ENCODE measurements around the gene CSH2. TPM values are rescaled to one million over a fixed set of nuclear protein-coding genes. Genes with fewer than 3 reads are reported as not detected.

CSH2 gene
- total and polyA plus RNA-seq, 2 of the 13 experiments (the other 11 are each of a cell fraction or from before 2014, with no cell fraction given): not detected

GRCh38 chr17:63827002-63827800 is 46.3 kb downstream of the CSH2 start, which contains the start of the genes FTSJ3 and PSMC5 (continued):
- TF ChIP-seq, protein P1, sequence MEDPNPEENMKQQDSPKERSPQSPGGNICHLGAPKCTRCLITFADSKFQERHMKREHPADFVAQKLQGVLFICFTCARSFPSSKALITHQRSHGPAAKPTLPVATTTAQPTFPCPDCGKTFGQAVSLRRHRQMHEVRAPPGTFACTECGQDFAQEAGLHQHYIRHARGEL (CRISPR knock-in tag; IDR thresholded peaks at IDR 0.05): peak; percentile 85; the same call in 1 of the 2 replicates
- TF ChIP-seq TFDP2 (CRISPR knock-in tag; IDR thresholded peaks at IDR 0.05): peak; percentile 13; the same call in 1 of the 2 replicates
- TF ChIP-seq, protein P2, sequence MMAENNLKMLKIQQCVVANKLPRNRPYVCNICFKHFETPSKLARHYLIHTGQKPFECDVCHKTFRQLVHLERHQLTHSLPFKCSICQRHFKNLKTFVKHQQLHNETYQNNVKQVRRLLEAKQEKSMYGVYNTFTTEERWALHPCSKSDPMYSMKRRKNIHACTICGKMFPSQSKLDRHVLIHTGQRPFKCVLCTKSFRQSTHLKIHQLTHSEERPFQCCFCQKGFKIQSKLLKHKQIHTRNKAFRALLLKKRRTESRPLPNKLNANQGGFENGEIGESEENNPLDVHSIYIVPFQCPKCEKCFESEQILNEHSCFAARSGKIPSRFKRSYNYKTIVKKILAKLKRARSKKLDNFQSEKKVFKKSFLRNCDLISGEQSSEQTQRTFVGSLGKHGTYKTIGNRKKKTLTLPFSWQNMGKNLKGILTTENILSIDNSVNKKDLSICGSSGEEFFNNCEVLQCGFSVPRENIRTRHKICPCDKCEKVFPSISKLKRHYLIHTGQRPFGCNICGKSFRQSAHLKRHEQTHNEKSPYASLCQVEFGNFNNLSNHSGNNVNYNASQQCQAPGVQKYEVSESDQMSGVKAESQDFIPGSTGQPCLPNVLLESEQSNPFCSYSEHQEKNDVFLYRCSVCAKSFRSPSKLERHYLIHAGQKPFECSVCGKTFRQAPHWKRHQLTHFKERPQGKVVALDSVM (CRISPR knock-in tag; IDR thresholded peaks at IDR 0.05): no peak
- TF ChIP-seq NR2F1 (CRISPR knock-in tag; IDR thresholded peaks at IDR 0.05): peak; percentile 18 to 55; a peak in 2 of 4 replicates
- TF ChIP-seq RXRB (CRISPR knock-in tag; IDR thresholded peaks at IDR 0.05; ENCODE audit: borderline replicate concordance): peak; percentile 8
- TF ChIP-seq HCFC1 (IDR thresholded peaks at IDR 0.05; ENCODE audit: low read depth, low read length): peak; percentile 88
- TF ChIP-seq TBX2 (CRISPR knock-in tag; IDR thresholded peaks at IDR 0.05; ENCODE audit: borderline replicate concordance): peak; percentile 10; the same call in 1 of the 2 replicates
- TF ChIP-seq ZNF382 (CRISPR knock-in tag; IDR thresholded peaks at IDR 0.05; ENCODE audit: borderline replicate concordance): no peak
- TF ChIP-seq, protein P3, sequence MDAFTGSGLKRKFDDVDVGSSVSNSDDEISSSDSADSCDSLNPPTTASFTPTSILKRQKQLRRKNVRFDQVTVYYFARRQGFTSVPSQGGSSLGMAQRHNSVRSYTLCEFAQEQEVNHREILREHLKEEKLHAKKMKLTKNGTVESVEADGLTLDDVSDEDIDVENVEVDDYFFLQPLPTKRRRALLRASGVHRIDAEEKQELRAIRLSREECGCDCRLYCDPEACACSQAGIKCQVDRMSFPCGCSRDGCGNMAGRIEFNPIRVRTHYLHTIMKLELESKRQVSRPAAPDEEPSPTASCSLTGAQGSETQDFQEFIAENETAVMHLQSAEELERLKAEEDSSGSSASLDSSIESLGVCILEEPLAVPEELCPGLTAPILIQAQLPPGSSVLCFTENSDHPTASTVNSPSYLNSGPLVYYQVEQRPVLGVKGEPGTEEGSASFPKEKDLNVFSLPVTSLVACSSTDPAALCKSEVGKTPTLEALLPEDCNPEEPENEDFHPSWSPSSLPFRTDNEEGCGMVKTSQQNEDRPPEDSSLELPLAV (CRISPR knock-in tag; conservative IDR thresholded peaks at IDR 0.05; ENCODE audit: low read depth): no peak
- TF ChIP-seq, protein P4, sequence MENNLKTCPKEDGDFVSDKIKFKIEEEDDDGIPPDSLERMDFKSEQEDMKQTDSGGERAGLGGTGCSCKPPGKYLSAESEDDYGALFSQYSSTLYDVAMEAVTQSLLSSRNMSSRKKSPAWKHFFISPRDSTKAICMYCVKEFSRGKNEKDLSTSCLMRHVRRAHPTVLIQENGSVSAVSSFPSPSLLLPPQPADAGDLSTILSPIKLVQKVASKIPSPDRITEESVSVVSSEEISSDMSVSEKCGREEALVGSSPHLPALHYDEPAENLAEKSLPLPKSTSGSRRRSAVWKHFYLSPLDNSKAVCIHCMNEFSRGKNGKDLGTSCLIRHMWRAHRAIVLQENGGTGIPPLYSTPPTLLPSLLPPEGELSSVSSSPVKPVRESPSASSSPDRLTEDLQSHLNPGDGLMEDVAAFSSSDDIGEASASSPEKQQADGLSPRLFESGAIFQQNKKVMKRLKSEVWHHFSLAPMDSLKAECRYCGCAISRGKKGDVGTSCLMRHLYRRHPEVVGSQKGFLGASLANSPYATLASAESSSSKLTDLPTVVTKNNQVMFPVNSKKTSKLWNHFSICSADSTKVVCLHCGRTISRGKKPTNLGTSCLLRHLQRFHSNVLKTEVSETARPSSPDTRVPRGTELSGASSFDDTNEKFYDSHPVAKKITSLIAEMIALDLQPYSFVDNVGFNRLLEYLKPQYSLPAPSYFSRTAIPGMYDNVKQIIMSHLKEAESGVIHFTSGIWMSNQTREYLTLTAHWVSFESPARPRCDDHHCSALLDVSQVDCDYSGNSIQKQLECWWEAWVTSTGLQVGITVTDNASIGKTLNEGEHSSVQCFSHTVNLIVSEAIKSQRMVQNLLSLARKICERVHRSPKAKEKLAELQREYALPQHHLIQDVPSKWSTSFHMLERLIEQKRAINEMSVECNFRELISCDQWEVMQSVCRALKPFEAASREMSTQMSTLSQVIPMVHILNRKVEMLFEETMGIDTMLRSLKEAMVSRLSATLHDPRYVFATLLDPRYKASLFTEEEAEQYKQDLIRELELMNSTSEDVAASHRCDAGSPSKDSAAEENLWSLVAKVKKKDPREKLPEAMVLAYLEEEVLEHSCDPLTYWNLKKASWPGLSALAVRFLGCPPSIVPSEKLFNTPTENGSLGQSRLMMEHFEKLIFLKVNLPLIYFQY (CRISPR knock-in tag; IDR thresholded peaks at IDR 0.05; ENCODE audit: borderline replicate concordance): no peak; the same call in none of the 2 replicates
- TF ChIP-seq EP300 (IDR thresholded peaks at IDR 0.05; ENCODE audit: low read depth in 2 of 2, low read length in 2 of 2): no peak
- TF ChIP-seq EP300 (CRISPR knock-in tag; IDR thresholded peaks at IDR 0.05; ENCODE audit: borderline replicate concordance): peak; percentile 22; the same call in 1 of the 2 replicates
- 0 out of 2 replicates have a peak, but pooled peaks have one; percentile 65 for TF ChIP-seq CREB3 (CRISPR knock-in tag; IDR thresholded peaks at IDR 0.05)
- peak; percentile 35; the same call in 1 of the 2 replicates for TF ChIP-seq ZBTB2 (CRISPR knock-in tag; IDR thresholded peaks at IDR 0.05; ENCODE audit: low read depth)
